MCF 10A (cell line): Measurements from ENCODE around the gene AKAP1. TPM values are rescaled to one million over a fixed set of nuclear protein-coding genes. Genes with fewer than 3 reads are reported as not detected.

Experiments used
- BruUV-seq: library from RNA; stranded (reverse); fragments of 400-500 nt; replicated peaks from 2 replicates; lab custom pipeline; 2021; lab: Mats Ljungman, UMichigan
- CTCF ChIA-PET: fragments of 300-600 bp; sonication (Branson Sonifier 250); formaldehyde crosslinking; extraction: SDS; loops from one replicate; lab custom pipeline; 2021; ENCODE audit warnings: antibody characterized with exemption, inconsistent platforms; lab: Yijun Ruan, JAX
- POLR2A ChIA-PET: fragments of 300-600, 350-650 bp; sonication (Branson Sonifier 250); formaldehyde crosslinking; extraction: SDS; loops from one replicate; lab custom pipeline; 2020; ENCODE audit warnings: antibody characterized with exemption, inconsistent platforms; lab: Yijun Ruan, JAX
- DNase-seq: peaks from one replicate; pipeline ENCODE4 v3.0.0-alpha.2; 2018; ENCODE audit not compliant: unreplicated experiment
- H3K27ac Mint-ChIP-seq: one replicate; pipeline ENCODE4 v1.8.0; 2022; ENCODE audit warnings: mild to moderate bottlenecking, low read depth, mixed read lengths; ENCODE audit not compliant: unreplicated experiment
- H3K27me3 Mint-ChIP-seq: one replicate; pipeline ENCODE4 v1.8.0; 2022; ENCODE audit warnings: mixed read lengths; ENCODE audit not compliant: insufficient read depth, unreplicated experiment
- H3K36me3 Mint-ChIP-seq: one replicate; pipeline ENCODE4 v1.8.0; 2022; ENCODE audit warnings: mild to moderate bottlenecking, moderate library complexity, mixed read lengths; ENCODE audit not compliant: insufficient read depth, unreplicated experiment
- H3K4me1 Mint-ChIP-seq: one replicate; pipeline ENCODE4 v1.8.0; 2022; ENCODE audit warnings: mixed read lengths; ENCODE audit not compliant: insufficient read depth, unreplicated experiment
- H3K4me3 Mint-ChIP-seq: one replicate; pipeline ENCODE4 v1.8.0; 2022; ENCODE audit warnings: mild to moderate bottlenecking, moderate library complexity, mixed read lengths; ENCODE audit not compliant: unreplicated experiment
- H3K9me3 Mint-ChIP-seq: one replicate; pipeline ENCODE4 v1.8.0; 2022; ENCODE audit warnings: mixed read lengths; ENCODE audit not compliant: unreplicated experiment
- CTCF ChIP-seq: fragments of 200-600 bp; IDR thresholded peaks from one replicate; pipeline ENCODE4 v1.8.0; 2022; ENCODE audit warnings: antibody characterized with exemption, mild to moderate bottlenecking; ENCODE audit not compliant: unreplicated experiment
- intact Hi-C: fragments of 100-400 bp; cut with micrococcal nuclease; formaldehyde crosslinking; loops from 2 replicates; pipeline ENCODE4 v1.14.1; 2022
- total RNA-seq: library from RNA; stranded (reverse); gene quantifications from 2 replicates; pipeline ENCODE4 v1.2.3, GENCODE V29; 2022

AKAP1 gene
- total RNA-seq, 1 experiment from 2014 or later: 32.4 TPM

DNA sequence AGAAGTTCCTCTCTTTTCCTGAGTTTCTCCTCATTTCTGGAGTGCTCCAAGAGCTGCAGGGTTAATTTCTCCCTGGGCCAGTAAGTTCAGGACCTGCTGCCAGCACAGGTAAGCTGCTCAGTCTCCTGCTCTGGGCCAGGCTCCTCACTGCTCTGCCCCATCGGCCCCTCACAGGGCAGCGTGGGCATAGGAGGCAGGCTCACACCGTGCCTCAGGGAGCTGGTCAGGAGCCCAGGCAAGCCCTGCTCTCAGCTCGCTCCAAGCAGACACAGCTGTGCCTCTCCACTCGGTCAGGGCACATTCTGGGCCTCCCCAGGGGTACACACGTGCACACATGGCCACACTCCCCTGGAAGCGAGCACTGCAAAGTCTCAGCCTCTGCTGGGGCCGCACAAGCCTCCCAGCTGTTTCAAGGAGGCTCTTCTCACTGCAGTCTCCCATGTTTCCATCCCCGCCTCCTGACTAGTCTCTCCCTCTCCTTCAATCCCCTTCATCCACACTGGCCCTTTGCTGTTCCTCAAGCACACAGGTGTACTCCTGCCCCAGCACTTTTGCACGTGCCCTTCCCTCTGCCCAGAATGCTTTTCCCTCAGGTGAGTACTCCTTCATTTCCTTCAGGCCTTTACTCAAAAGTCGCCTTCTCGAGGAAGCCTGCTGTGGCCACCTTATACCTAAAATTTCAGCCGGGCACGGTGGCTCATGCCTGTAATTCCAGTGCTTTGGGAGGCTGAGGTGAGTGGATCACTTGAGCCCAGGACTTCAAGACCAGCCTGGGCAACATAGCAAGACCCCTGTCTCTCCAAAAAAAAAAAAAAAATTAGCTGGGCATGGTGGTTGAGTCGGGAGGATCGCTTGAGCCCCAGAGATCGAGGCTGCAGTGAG, 53.2 kb downstream of the AKAP1 start:
- H3K27me3 Mint-ChIP-seq: no peaks in the 10 kb centered on the region
- intact Hi-C loops: loop anchor here (10.0 kb wide), 1 partner anchor 977 kb away; no protein-coding TSS in a partner anchor
- POLR2A ChIA-PET: no interaction called here
- H3K9me3 Mint-ChIP-seq: no peaks in the 10 kb centered on the region
- no peak overlapping the region for H3K27ac Mint-ChIP-seq
- no peak for DNase-seq
- CTCF ChIA-PET: interaction anchor here (0.9 to 1.6 kb wide), 3 partner anchors 9 to 695 kb away, joined by 4 to 5 read pairs (median 4); no protein-coding TSS in a partner anchor
- peaks cover 6% of the 10 kb centered on the region for H3K4me1 Mint-ChIP-seq
- no peaks in the 10 kb centered on the region for H3K36me3 Mint-ChIP-seq
- no peak for TF ChIP-seq CTCF
- no TSS peak for BruUV-seq
- H3K4me3 Mint-ChIP-seq: no peak overlapping the region

- intact Hi-C loops: loop anchor here (10.0 kb wide), 1 partner anchor 976 kb away; no protein-coding TSS in a partner anchor
- CTCF ChIA-PET: interaction anchor here (0.9 to 1.6 kb wide), 3 partner anchors 10 to 694 kb away, joined by 4 to 5 read pairs (median 4); no protein-coding TSS in a partner anchor
Measured at GRCh38 chr17:57138956-57139576, 54.0 kb downstream of the AKAP1 start.

DNA sequence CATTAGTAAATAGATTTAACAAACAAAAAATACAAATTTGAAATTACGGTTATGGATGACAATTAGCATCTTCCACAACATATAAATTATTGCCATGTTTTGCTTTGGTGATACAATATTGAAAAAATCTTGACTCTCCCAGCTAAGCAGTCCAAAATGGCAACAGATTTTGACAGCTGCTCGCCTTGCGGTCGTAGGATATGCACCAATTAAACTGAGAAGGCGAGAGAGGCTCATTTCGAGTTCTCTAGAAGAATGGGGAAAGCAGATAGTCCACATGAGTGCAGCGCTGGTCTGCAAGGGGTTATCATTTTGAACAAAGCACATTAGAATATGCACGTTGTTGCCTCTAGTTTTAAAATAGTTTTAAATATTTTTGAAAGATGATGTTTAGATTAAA, 55.3 kb downstream of the AKAP1 start:
- no peak for TF ChIP-seq CTCF
- intact Hi-C loops: no loop called here
- H3K27me3 Mint-ChIP-seq: no peaks in the 10 kb centered on the region
- no peaks in the 10 kb centered on the region for H3K36me3 Mint-ChIP-seq
- ChIA-PET CTCF (interaction anchor here (0.8 kb wide), 1 partner anchor 694 kb away, joined by 4 read pairs; no protein-coding TSS in a partner anchor), POLR2A (no interaction called here)
- H3K9me3 Mint-ChIP-seq: no peaks in the 10 kb centered on the region
- H3K27ac Mint-ChIP-seq: no peak overlapping the region
- DNase-seq: no peak
- BruUV-seq: no TSS peak
- no peak overlapping the region for H3K4me3 Mint-ChIP-seq
- peaks cover 11% of the 10 kb centered on the region for H3K4me1 Mint-ChIP-seq

More at GRCh38 chr17:57138956-57139576, 54.0 kb downstream of the AKAP1 start:
- no peaks in the 10 kb centered on the region for H3K27me3 Mint-ChIP-seq
- no peak overlapping the region for H3K4me3 Mint-ChIP-seq
- POLR2A ChIA-PET: no interaction called here
- no peaks in the 10 kb centered on the region for H3K36me3 Mint-ChIP-seq
- TF ChIP-seq CTCF: no peak
- H3K27ac Mint-ChIP-seq: no peak overlapping the region
- no TSS peak for BruUV-seq
- peaks cover 11% of the 10 kb centered on the region for H3K4me1 Mint-ChIP-seq
- H3K9me3 Mint-ChIP-seq: no peaks in the 10 kb centered on the region
- peak; percentile 31 for DNase-seq

GRCh38 chr17:57142925-57143324, 57.9 kb downstream of the AKAP1 start:
- intact Hi-C loops: no loop called here

More at GRCh38 chr17:57142925-57143324, 57.9 kb downstream of the AKAP1 start:
- peak; percentile 21 for DNase-seq
- no peak for TF ChIP-seq CTCF
- H3K27me3 Mint-ChIP-seq: no peaks in the 10 kb centered on the region
- peaks cover 11% of the 10 kb centered on the region for H3K4me1 Mint-ChIP-seq
- peaks cover 5% of the 10 kb centered on the region for H3K36me3 Mint-ChIP-seq
- ChIA-PET POLR2A (interaction anchor here (0.7 to 1.2 kb wide), 2 partner anchors 15 to 18 kb away, joined by 3 to 4 read pairs; no protein-coding TSS in a partner anchor), CTCF (interaction anchor here (0.6 to 1.8 kb wide), 8 partner anchors 13 to 604 kb away, joined by 3 to 11 read pairs (median 4); no protein-coding TSS in a partner anchor)
- H3K4me3 Mint-ChIP-seq: no peak overlapping the region
- H3K9me3 Mint-ChIP-seq: no peaks in the 10 kb centered on the region
- no TSS peak for BruUV-seq
- no peak overlapping the region for H3K27ac Mint-ChIP-seq
